ENCODE measurements around the gene ZNF780B.

The ZNF780B gene

DNA sequence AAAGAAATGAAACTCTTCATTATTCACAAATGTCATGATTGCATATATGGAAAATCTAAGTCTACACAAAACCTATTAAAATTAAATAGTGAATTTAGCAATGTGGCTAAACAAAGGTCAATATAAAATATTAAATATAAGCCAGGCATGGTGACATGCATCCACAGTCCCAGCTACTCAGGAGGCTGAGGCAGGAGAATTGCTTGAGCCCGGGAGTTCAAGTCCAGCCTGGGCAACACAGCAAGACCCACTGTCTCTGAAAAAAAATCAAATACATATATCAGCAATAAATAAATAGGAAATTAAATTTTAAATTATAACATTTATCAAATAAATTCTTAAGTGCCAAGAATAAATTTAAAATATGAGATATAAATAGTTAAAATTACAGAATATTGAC, 73.1 kb downstream of the ZNF780B start:
- DNase-seq (ENCODE audit: low read depth) = no peak
